Measurements from ENCODE around the gene IL2RA. TPM values are rescaled to one million over a fixed set of nuclear protein-coding genes. Genes with fewer than 3 reads are reported as not detected.
A peak's percentile ranks its signal among the peaks of the same experiment; 100 is the strongest.

The IL2RA gene
- total RNA-seq, 6 donors from 2014 or later: 0.91 to 8.4 (median 4.0) TPM; not detected in 1

- Histone ChIP-seq H3K9me3 (no peaks in the 10 kb centered on the region), H3K36me3 (no peaks in the 10 kb centered on the region), H3K27ac (peak overlapping the region; percentile 95 to 100 (median 97)), H3K4me3 (peak overlapping the region; percentile 76 to 97 (median 77)), H3K4me1 (peaks cover 17 to 41% (median 35%) of the 10 kb centered on the region in 4 donors), H3K27me3 (no peaks in the 10 kb centered on the region)
- peak in 1 of 4 donors; percentile 49 for TF ChIP-seq POLR2A (IDR thresholded peaks at IDR 0.05)
- no peak for TF ChIP-seq POLR2AphosphoS5 (IDR thresholded peaks at IDR 0.05)
- no peak for TF ChIP-seq EP300 (IDR thresholded peaks at IDR 0.05)
- peak in 2 of 6 experiments; percentile 16 to 40 for TF ChIP-seq CTCF (IDR thresholded peaks at IDR 0.05)
- peak; percentile 40 to 93 for DNase-seq
- WGBS, 2 donors: 2 to 3% methylated on average over 23 to 29 of the region's 82 CpGs
- peak; percentile 35 to 76 for ATAC-seq (ENCODE audit: low FRiP score in 2 of 2)
These were observed 85.4 kb downstream of the IL2RA start for GRCh38 chr10:5976512-5977470.

GRCh38 chr10:5975641-5976473 is 86.3 kb downstream of the IL2RA start:
- H3K27me3 ChIP-seq: no peaks in the 10 kb centered on the region
- TF ChIP-seq EP300 (IDR thresholded peaks at IDR 0.05) (no peak), POLR2A (IDR thresholded peaks at IDR 0.05) (peak in 1 of 4 donors; percentile 52), CTCF (IDR thresholded peaks at IDR 0.05) (no peak), POLR2AphosphoS5 (IDR thresholded peaks at IDR 0.05) (peak in 1 of 2 donors; percentile 68)
- peak overlapping the region; percentile 76 to 97 (median 77) for H3K4me3 ChIP-seq
- H3K4me1 ChIP-seq: peaks cover 27 to 50% (median 44%) of the 10 kb centered on the region in 4 donors
- no peaks in the 10 kb centered on the region for H3K9me3 ChIP-seq
- H3K27ac ChIP-seq: peak overlapping the region; percentile 95 to 100 (median 97)
- H3K36me3 ChIP-seq: no peaks in the 10 kb centered on the region
- peak in 1 of 2 donors; percentile 65 for DNase-seq
- WGBS, 2 donors: 55 to 62% methylated on average over 19 to 20 of the region's 20 CpGs
- peak in 1 of 2 donors; percentile 58 for ATAC-seq (ENCODE audit: low FRiP score in 2 of 2)

GRCh38 chr10:5973069-5973468 is 89.1 kb downstream of the IL2RA start:
- DNase-seq (no peak), ATAC-seq (ENCODE audit: low FRiP score in 2 of 2) (no peak)
- H3K9me3 ChIP-seq: no peaks in the 10 kb centered on the region
- 95 to 96% methylated on average over 4 of the region's 4 CpGs for WGBS, 2 donors
- H3K27me3 ChIP-seq: no peaks in the 10 kb centered on the region
- TF ChIP-seq POLR2AphosphoS5 (IDR thresholded peaks at IDR 0.05) (no peak), EP300 (IDR thresholded peaks at IDR 0.05) (no peak), CTCF (IDR thresholded peaks at IDR 0.05) (no peak), POLR2A (IDR thresholded peaks at IDR 0.05) (no peak)
- H3K4me3 ChIP-seq: no peak overlapping the region
- H3K36me3 ChIP-seq: no peaks in the 10 kb centered on the region
- peaks cover 32 to 62% (median 40%) of the 10 kb centered on the region in 4 donors for H3K4me1 ChIP-seq
- H3K27ac ChIP-seq: peak overlapping the region in 2 of 4 donors; percentile 15 to 96

- Histone ChIP-seq H3K4me3 (no peak overlapping the region), H3K4me1 (peaks cover 32 to 62% (median 39%) of the 10 kb centered on the region in 4 donors), H3K27me3 (no peaks in the 10 kb centered on the region), H3K36me3 (peaks cover 0 to 8% (median 0%) of the 10 kb centered on the region in 4 donors), H3K9me3 (no peaks in the 10 kb centered on the region), H3K27ac (peak overlapping the region; percentile 67 to 96 (median 76))
- ATAC-seq (ENCODE audit: low FRiP score in 2 of 2) (peak in 1 of 2 donors; percentile 9), DNase-seq (no peak)
- 43 to 59% methylated on average over 4 of the region's 4 CpGs for WGBS, 2 donors
- TF ChIP-seq CTCF (IDR thresholded peaks at IDR 0.05): no peak
These were observed 90.3 kb downstream of the IL2RA start for GRCh38 chr10:5971886-5972285.

All from upper lobe of left lung (tissue), 6 donors.